Activated T-helper 1 cell treated with anti-CD3 and anti-CD28 coated beads, Interleukin-12 subunit alpha, Interleukin-12 subunit beta, Interleukin-2, Interleukin-4 antibody, amounts not matched to agents 30 ng/mL and 10 ng/mL and 1 ng/mL, durations not matched to agents 14 hours and 24 hours and 36 hours (primary cell): ENCODE results near the gene PYGO2. TPM values are rescaled to one million over a fixed set of nuclear protein-coding genes. Genes with fewer than 3 reads are reported as not detected.
A peak's percentile ranks its signal among the peaks of the same experiment; 100 is the strongest.

ENCODE experiments used
- DNase-seq: peaks from one replicate; pipeline ENCODE4 v3.0.0; 2021; ENCODE audit warnings: low spot score
- H3K27ac Mint-ChIP-seq: one replicate; pipeline ENCODE4 v1.8.0; 2021; ENCODE audit warnings: mild to moderate bottlenecking, mixed read lengths
- H3K27me3 Mint-ChIP-seq: one replicate; pipeline ENCODE4 v1.8.0; 2022; ENCODE audit warnings: mild to moderate bottlenecking, moderate library complexity, mixed read lengths; ENCODE audit not compliant: insufficient read depth
- H3K36me3 Mint-ChIP-seq: one replicate; pipeline ENCODE4 v1.8.0; 2021; ENCODE audit warnings: low read depth, mixed read lengths
- H3K4me1 Mint-ChIP-seq: one replicate; pipeline ENCODE4 v1.8.0; 2021; ENCODE audit warnings: low read depth, mixed read lengths
- H3K4me3 Mint-ChIP-seq: one replicate; pipeline ENCODE4 v1.8.0; 2021; ENCODE audit warnings: mild to moderate bottlenecking, moderate library complexity, mixed read lengths
- H3K9me3 Mint-ChIP-seq: one replicate; pipeline ENCODE4 v1.8.0; 2021; ENCODE audit warnings: mixed read lengths
- intact Hi-C: fragments of 100-400 bp; cut with micrococcal nuclease; formaldehyde crosslinking; loops from one replicate; pipeline ENCODE4 v1.15.1; 2024
- total RNA-seq: library from RNA; stranded (reverse); gene quantifications from 2 replicates; pipeline ENCODE4 v1.2.3, GENCODE V29; 2022

PYGO2 gene
- total RNA-seq, 1 donor from 2014 or later, result 34.7 TPM

GRCh38 chr1:154951901-154952657, 9.5 kb downstream of the PYGO2 start:
- intact Hi-C loops, result no loop called here
- H3K9me3 Mint-ChIP-seq, result no peaks in the 10 kb centered on the region
- H3K27ac Mint-ChIP-seq, result peak overlapping the region; percentile 88
- peak overlapping the region; percentile 79 for H3K4me3 Mint-ChIP-seq
- H3K27me3 Mint-ChIP-seq, result peaks cover 2% of the 10 kb centered on the region
- peaks cover 67% of the 10 kb centered on the region for H3K4me1 Mint-ChIP-seq
- H3K36me3 Mint-ChIP-seq, result peaks cover 19% of the 10 kb centered on the region
- peak; percentile 47 for DNase-seq

GRCh38 chr1:154948079-154948478, 13.5 kb downstream of the PYGO2 start:
- H3K27me3 Mint-ChIP-seq, result no peaks in the 10 kb centered on the region
- H3K36me3 Mint-ChIP-seq, result peaks cover 23% of the 10 kb centered on the region
- H3K4me3 Mint-ChIP-seq, result no peak overlapping the region
- no peaks in the 10 kb centered on the region for H3K9me3 Mint-ChIP-seq
- H3K27ac Mint-ChIP-seq, result no peak overlapping the region
- H3K4me1 Mint-ChIP-seq, result peaks cover 47% of the 10 kb centered on the region
- no peak for DNase-seq
- intact Hi-C loops, result no loop called here

GRCh38 chr1:154945962-154946850, 15.4 kb downstream of the PYGO2 start:
- Mint-ChIP-seq H3K9me3 (no peaks in the 10 kb centered on the region), H3K27me3 (no peaks in the 10 kb centered on the region), H3K4me1 (peaks cover 52% of the 10 kb centered on the region), H3K36me3 (peaks cover 23% of the 10 kb centered on the region), H3K4me3 (no peak overlapping the region), H3K27ac (peak overlapping the region; percentile 60)
- no peak for DNase-seq
- intact Hi-C loops, result no loop called here

- Mint-ChIP-seq H3K27me3 (no peaks in the 10 kb centered on the region), H3K27ac (no peak overlapping the region), H3K4me3 (no peak overlapping the region), H3K36me3 (peaks cover 19% of the 10 kb centered on the region), H3K4me1 (peaks cover 52% of the 10 kb centered on the region), H3K9me3 (no peaks in the 10 kb centered on the region)
- DNase-seq, result no peak
- intact Hi-C loops, result no loop called here
These were observed 16.2 kb downstream of the PYGO2 start for GRCh38 chr1:154945160-154945961.

GRCh38 chr1:154944401-154945159, 17.0 kb downstream of the PYGO2 start:
- Mint-ChIP-seq H3K27ac (peak overlapping the region; percentile 93), H3K9me3 (no peaks in the 10 kb centered on the region), H3K36me3 (peaks cover 18% of the 10 kb centered on the region), H3K4me3 (no peak overlapping the region), H3K27me3 (no peaks in the 10 kb centered on the region), H3K4me1 (peaks cover 57% of the 10 kb centered on the region)
- DNase-seq, result no peak
- intact Hi-C loops, result no loop called here

GRCh38 chr1:154943649-154944400, 17.8 kb downstream of the PYGO2 start:
- Mint-ChIP-seq H3K4me3 (peak overlapping the region; percentile 0), H3K27ac (peak overlapping the region; percentile 93), H3K9me3 (no peaks in the 10 kb centered on the region), H3K27me3 (no peaks in the 10 kb centered on the region), H3K4me1 (peaks cover 62% of the 10 kb centered on the region), H3K36me3 (peaks cover 18% of the 10 kb centered on the region)
- intact Hi-C loops, result no loop called here
- peak; percentile 29 for DNase-seq

GRCh38 chr1:154941333-154942013, 20.1 kb downstream of the PYGO2 start:
- Mint-ChIP-seq H3K9me3 (no peaks in the 10 kb centered on the region), H3K27me3 (no peaks in the 10 kb centered on the region), H3K4me1 (peaks cover 74% of the 10 kb centered on the region), H3K36me3 (peaks cover 10% of the 10 kb centered on the region), H3K27ac (peak overlapping the region; percentile 93), H3K4me3 (peak overlapping the region; percentile 70)
- intact Hi-C loops, result no loop called here
- DNase-seq, result no peak

- DNase-seq, result no peak
- peak overlapping the region; percentile 93 for H3K27ac Mint-ChIP-seq
- peaks cover 6% of the 10 kb centered on the region for H3K36me3 Mint-ChIP-seq
- no peaks in the 10 kb centered on the region for H3K9me3 Mint-ChIP-seq
- H3K4me1 Mint-ChIP-seq, result peaks cover 78% of the 10 kb centered on the region
- H3K27me3 Mint-ChIP-seq, result no peaks in the 10 kb centered on the region
- intact Hi-C loops, result no loop called here
- peak overlapping the region; percentile 70 for H3K4me3 Mint-ChIP-seq
These were observed 20.9 kb downstream of the PYGO2 start for GRCh38 chr1:154940651-154941194.

GRCh38 chr1:154940213-154940560, 21.4 kb downstream of the PYGO2 start:
- no peaks in the 10 kb centered on the region for H3K9me3 Mint-ChIP-seq
- intact Hi-C loops, result no loop called here
- peaks cover 84% of the 10 kb centered on the region for H3K4me1 Mint-ChIP-seq
- peaks cover 6% of the 10 kb centered on the region for H3K36me3 Mint-ChIP-seq
- no peak for DNase-seq
- peak overlapping the region; percentile 70 for H3K4me3 Mint-ChIP-seq
- no peaks in the 10 kb centered on the region for H3K27me3 Mint-ChIP-seq
- peak overlapping the region; percentile 93 for H3K27ac Mint-ChIP-seq

GRCh38 chr1:154938604-154939399, 22.8 kb downstream of the PYGO2 start:
- Mint-ChIP-seq H3K27me3 (no peaks in the 10 kb centered on the region), H3K9me3 (no peaks in the 10 kb centered on the region), H3K36me3 (peaks cover 8% of the 10 kb centered on the region), H3K4me1 (peaks cover 75% of the 10 kb centered on the region), H3K4me3 (peak overlapping the region; percentile 93), H3K27ac (peak overlapping the region; percentile 76)
- no peak for DNase-seq
- intact Hi-C loops, result loop anchor here (5.0 kb wide), 1 partner anchor 462 kb away; no protein-coding TSS in a partner anchor
